ENCODE results near the gene PDLIM3. TPM values are rescaled to one million over a fixed set of nuclear protein-coding genes. Genes with fewer than 3 reads are reported as not detected.

The PDLIM3 gene, protein sequence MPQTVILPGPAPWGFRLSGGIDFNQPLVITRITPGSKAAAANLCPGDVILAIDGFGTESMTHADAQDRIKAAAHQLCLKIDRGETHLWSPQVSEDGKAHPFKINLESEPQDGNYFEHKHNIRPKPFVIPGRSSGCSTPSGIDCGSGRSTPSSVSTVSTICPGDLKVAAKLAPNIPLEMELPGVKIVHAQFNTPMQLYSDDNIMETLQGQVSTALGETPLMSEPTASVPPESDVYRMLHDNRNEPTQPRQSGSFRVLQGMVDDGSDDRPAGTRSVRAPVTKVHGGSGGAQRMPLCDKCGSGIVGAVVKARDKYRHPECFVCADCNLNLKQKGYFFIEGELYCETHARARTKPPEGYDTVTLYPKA
- 73.2 and 79.0 TPM in 2 replicates for total RNA-seq (2014; rRNA removed; shearing (Covaris generic))
- polyA plus RNA-seq (2015; cell fraction: cytosol; rRNA removed) = 38.7 and 43.3 TPM in 2 replicates
- polyA plus RNA-seq (2015; cell fraction: nucleus; rRNA removed) = 38.5 and 43.7 TPM in 2 replicates

DNA sequence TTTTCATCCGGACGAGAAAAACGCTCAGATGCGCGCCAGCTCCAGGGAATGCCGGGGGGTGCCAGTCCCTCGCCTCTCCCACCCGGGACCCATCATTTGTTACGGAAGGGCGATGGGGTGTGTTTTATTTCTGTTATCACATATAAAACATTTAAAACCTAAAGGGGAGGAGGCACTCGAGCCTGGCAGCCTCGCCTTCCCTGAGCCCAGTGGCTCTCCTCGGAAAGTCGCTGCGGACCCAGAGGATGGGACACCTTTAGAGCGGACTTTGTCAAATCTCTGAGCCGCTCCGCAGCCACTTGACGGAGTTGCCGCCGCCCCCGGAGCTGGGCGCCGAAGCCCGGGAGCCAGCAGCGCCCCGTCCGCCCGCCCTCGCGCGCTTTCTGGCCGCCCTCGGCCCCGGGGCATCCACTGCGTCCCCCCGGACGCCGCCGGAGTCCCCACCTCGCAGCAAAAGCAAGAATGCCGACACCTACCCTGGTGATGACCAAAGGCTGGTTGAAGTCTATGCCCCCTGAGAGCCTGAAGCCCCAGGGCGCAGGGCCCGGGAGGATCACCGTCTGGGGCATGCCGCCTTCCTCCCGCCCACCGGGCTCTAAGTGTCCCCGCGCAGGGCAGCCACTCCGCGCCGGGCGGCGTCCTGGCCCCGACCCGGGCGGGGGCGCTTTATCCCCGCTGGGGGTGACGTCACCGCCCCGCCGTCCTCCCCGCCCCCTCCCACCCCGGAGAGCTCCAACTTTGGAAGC lies at the start of gene PDLIM3:
Gene PDLIM3, minus strand, starts transcription at position 642 of the 746 bp plus-strand sequence. Its CDS starts 73 bp downstream, at position 569.
- in situ Hi-C loops (cut with HindIII; ENCODE audit: low pct_unique_long_range_greater_than_20kb, low sequenced_read_pairs) = no loop called here
- DNase-seq (ENCODE audit: low read depth, low spot score) = peak; percentile 60

GRCh38 chr4:185583813-185584212 lies 48.5 kb upstream of the PDLIM3 start:
- no peak for DNase-seq (ENCODE audit: low read depth, low spot score)
- in situ Hi-C loops (cut with HindIII; ENCODE audit: low pct_unique_long_range_greater_than_20kb, low sequenced_read_pairs) = no loop called here

GRCh38 chr4:185582651-185583400 lies 47.5 kb upstream of the PDLIM3 start:
- in situ Hi-C loops (cut with HindIII; ENCODE audit: low pct_unique_long_range_greater_than_20kb, low sequenced_read_pairs) = no loop called here
- no peak for DNase-seq (ENCODE audit: low read depth, low spot score)

- DNase-seq (ENCODE audit: low read depth, low spot score) = no peak
- in situ Hi-C loops (cut with HindIII; ENCODE audit: low pct_unique_long_range_greater_than_20kb, low sequenced_read_pairs) = no loop called here
Measured at GRCh38 chr4:185580699-185581098, 45.4 kb upstream of the PDLIM3 start.

- in situ Hi-C loops (cut with HindIII; ENCODE audit: low pct_unique_long_range_greater_than_20kb, low sequenced_read_pairs) = no loop called here
- DNase-seq (ENCODE audit: low read depth, low spot score) = no peak
Measured at GRCh38 chr4:185578284-185578683, 43.0 kb upstream of the PDLIM3 start.

- no peak for DNase-seq (ENCODE audit: low read depth, low spot score)
Measured at GRCh38 chr4:185576962-185577950, 41.9 kb upstream of the PDLIM3 start.

DNA sequence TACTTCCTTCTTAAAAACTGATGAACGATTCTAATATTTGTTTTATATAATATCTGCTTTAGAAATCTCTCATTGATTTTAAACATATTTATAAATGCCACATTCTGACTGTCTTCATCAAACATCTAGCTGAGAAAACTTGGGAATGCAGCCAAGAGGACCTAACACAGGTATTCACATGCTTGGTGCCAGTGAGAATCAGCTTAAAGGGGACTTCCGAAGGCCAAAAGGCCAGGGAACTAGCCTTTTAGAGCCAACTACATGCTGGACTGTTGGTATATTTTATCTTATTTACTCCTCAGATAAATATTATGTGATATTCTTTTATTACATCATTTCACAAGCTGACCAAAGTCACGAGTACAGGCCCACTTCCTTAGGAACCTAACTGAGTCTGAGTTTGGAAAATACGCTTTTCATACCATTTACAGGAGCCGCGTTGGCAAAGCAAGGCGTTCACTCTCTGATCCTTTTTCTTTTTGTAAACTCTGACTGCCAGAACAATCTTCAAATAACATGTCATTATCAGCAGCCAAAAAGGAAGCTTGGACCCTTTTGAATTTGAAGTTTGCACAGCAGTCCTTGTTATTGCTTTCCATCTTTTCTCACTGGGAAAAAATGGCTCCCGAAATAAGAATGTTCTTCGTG lies 41.1 kb upstream of the PDLIM3 start:
- in situ Hi-C loops (cut with HindIII; ENCODE audit: low pct_unique_long_range_greater_than_20kb, low sequenced_read_pairs) = no loop called here

More at GRCh38 chr4:185576962-185577950, 41.9 kb upstream of the PDLIM3 start:
- in situ Hi-C loops (cut with HindIII; ENCODE audit: low pct_unique_long_range_greater_than_20kb, low sequenced_read_pairs) = no loop called here

GRCh38 chr4:185573651-185574199 lies 38.4 kb upstream of the PDLIM3 start:
- peak; percentile 51 for DNase-seq (ENCODE audit: low read depth, low spot score)
- in situ Hi-C loops (cut with HindIII; ENCODE audit: low pct_unique_long_range_greater_than_20kb, low sequenced_read_pairs) = no loop called here

More for the DNA sequence above, 41.1 kb upstream of the PDLIM3 start:
- DNase-seq (ENCODE audit: low read depth, low spot score) = no peak

DNA sequence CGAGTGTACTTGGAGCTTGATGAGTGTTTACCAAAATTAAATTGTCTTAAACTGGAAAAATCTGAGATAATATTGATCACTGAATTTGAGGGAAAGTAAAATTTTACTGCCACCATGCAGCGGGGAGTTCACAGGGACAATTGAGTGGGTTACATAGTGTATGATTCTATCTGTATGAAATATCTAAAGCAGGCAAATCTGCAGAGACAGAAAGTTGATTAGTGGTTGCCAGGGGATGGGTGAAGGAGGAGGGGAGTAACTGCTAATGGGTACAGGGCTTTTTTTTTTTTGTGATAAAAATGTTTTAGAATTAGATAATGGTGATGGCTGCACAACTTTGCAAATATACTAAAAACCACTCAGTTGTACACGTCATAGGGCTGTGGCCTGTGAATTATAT lies 35.4 kb upstream of the PDLIM3 start:
- in situ Hi-C loops (cut with HindIII; ENCODE audit: low pct_unique_long_range_greater_than_20kb, low sequenced_read_pairs) = no loop called here

GRCh38 chr4:185567381-185568376 lies 32.4 kb upstream of the PDLIM3 start:
- DNase-seq (ENCODE audit: low read depth, low spot score) = peak; percentile 98
- in situ Hi-C loops (cut with HindIII; ENCODE audit: low pct_unique_long_range_greater_than_20kb, low sequenced_read_pairs) = no loop called here

More for the DNA sequence above, 35.4 kb upstream of the PDLIM3 start:
- no peak for DNase-seq (ENCODE audit: low read depth, low spot score)

DNA sequence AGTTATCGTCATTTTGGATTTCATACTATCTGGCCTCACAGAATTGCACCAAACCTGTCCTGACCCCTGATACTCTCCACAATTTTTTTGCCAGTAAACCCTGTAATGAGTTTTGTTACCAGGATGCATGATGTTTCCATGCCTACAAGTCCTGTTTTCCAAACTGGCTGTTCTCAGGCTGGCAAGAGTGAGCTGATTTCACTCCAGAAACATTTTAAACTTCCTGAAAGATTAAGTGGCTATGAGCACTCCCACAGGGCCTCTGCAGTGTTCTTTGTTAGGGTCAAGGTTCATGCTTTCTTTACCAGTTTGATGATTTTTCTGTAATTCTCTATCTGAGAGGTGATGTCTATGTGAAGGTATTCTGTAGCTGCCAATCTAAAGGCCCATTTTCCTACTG lies 31.7 kb upstream of the PDLIM3 start:
- in situ Hi-C loops (cut with HindIII; ENCODE audit: low pct_unique_long_range_greater_than_20kb, low sequenced_read_pairs) = no loop called here
- peak; percentile 43 for DNase-seq (ENCODE audit: low read depth, low spot score)

- in situ Hi-C loops (cut with HindIII; ENCODE audit: low pct_unique_long_range_greater_than_20kb, low sequenced_read_pairs) = no loop called here
- DNase-seq (ENCODE audit: low read depth, low spot score) = peak; percentile 38
Measured at GRCh38 chr4:185566425-185566824, 31.1 kb upstream of the PDLIM3 start.

DNA sequence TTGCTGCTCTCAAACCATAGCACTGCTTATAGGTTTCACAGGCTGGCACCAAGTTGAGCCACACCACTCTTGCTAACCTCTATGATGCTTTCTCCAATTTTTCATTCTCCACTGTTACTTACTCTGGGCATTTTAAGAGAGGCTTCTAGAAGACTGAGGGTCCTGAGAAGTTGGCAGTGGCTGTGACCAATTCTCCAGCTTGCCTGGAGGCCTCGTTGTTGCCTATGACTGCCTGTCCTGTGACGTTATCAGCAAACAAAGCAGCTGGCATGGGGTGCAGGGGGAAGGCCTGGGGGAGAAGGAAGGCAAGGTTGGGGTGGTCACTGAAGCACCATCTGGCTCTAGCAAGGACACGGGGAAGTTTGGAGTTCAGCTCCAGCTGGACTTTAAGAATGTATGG lies 30.4 kb upstream of the PDLIM3 start:
- in situ Hi-C loops (cut with HindIII; ENCODE audit: low pct_unique_long_range_greater_than_20kb, low sequenced_read_pairs) = no loop called here
- DNase-seq (ENCODE audit: low read depth, low spot score) = no peak

DNA sequence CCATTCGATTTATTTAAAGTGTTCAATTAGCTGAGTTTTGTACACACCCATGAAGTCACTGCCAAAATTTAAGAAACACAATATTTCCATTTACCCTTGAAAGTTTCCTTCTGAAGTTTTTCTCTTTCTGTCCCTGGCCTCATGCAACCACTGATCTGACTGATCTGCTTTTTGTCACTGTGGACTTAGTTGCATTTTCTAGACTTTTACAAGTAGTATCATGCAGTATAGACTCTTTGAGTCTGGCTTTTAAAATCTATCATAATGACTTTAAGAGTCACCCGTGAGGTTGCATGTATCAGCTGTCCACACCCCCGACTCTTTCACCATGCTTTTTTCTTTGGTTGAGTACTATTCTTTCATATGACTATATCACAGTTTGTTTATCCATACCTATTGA lies 29.0 kb upstream of the PDLIM3 start:
- in situ Hi-C loops (cut with HindIII; ENCODE audit: low pct_unique_long_range_greater_than_20kb, low sequenced_read_pairs) = no loop called here

GRCh38 chr4:185562531-185562930 lies 27.2 kb upstream of the PDLIM3 start:
- in situ Hi-C loops (cut with HindIII; ENCODE audit: low pct_unique_long_range_greater_than_20kb, low sequenced_read_pairs) = no loop called here
- no peak for DNase-seq (ENCODE audit: low read depth, low spot score)

More for the DNA sequence above, 29.0 kb upstream of the PDLIM3 start:
- DNase-seq (ENCODE audit: low read depth, low spot score) = no peak
